HUES48 (cell line): ENCODE results near the gene CCNDBP1.
"Not testable (repeated sequence)": the region's sequence is repeated elsewhere in the genome, so short reads cannot be mapped to it uniquely, and the experiment has no call there.

Experiments used
- H3K27ac ChIP-seq: one replicate; pipeline ENCODE4 v1.7.0; 2013; ENCODE audit warnings: low read depth, low read length, inconsistent platforms
- H3K27me3 ChIP-seq: 2 replicates; pipeline ENCODE4 v1.6.1; 2013; ENCODE audit warnings: mild to moderate bottlenecking, low read length; ENCODE audit not compliant: control insufficient read depth, insufficient read depth
- H3K36me3 ChIP-seq: 2 replicates; pipeline ENCODE4 v1.6.1; 2013; ENCODE audit warnings: low read length; ENCODE audit not compliant: control insufficient read depth, insufficient read depth
- H3K4me1 ChIP-seq: 2 replicates; pipeline ENCODE4 v1.6.1; 2013; ENCODE audit warnings: mild to moderate bottlenecking, low read length; ENCODE audit not compliant: control insufficient read depth, insufficient read depth
- H3K4me3 ChIP-seq: 2 replicates; pipeline ENCODE4 v1.5.1; 2013; ENCODE audit warnings: mild to moderate bottlenecking, low read depth, low read length
- H3K9ac ChIP-seq: 2 replicates; pipeline ENCODE4 v1.6.1; 2013; ENCODE audit warnings: mild to moderate bottlenecking, low read depth, low read length, moderate library complexity
- H3K9me3 ChIP-seq: 2 replicates; pipeline ENCODE4 v1.6.1; 2013; ENCODE audit warnings: low read length; ENCODE audit not compliant: control insufficient read depth, insufficient read depth

The CCNDBP1 gene

DNA sequence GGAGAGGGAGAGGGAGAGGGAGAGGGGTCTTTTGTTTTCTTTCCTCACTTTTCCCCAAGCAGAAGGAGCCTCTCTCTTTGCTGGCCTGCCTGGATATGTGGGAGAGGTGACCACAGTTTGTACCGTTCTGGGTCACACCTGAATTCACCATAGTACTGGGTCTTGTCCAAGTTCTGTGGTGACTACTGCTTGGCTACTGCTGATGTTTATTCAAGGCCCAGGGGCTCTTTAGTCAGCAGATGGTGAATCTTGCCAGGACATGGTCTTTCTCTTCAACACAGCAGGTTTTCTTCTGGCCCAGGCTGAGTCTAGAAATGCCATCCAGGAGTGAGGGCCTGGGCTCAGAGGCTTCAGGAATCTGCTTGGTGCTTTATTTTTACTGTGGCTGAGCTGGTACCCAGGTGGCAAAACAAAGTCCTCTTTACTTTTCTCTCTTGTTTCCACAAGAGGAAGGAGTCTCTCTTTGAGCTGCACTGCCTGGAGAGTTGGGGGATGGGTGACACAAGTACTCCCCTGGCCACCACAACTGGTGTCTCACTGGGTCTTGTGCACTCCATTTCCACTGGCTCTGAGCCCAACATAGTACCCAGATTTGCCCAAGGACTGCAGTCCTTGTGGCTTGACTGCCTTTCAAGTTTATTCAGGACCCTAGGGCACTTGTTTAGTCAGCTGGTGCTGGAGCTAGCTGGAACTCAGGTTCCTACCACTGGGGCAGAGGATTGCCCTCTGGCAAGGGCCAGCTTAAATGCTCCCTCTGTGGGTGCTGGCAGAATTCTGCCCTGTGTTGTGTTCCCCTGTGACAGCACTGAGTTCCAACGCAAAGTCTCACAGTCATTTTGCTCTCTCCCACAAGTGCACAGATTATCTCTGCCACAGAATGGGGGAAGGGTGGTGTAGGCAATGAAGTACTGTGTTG is 16.8 kb upstream of the CCNDBP1 start:
- H3K4me1 ChIP-seq = no peaks in the 10 kb centered on the region
- H3K27ac ChIP-seq = no peak overlapping the region
- no peak overlapping the region for H3K4me3 ChIP-seq
- peaks cover 3% of the 10 kb centered on the region; the same call in 1 of the 2 replicates for H3K36me3 ChIP-seq
- no peaks in the 10 kb centered on the region for H3K27me3 ChIP-seq
- peaks cover 6% of the 10 kb centered on the region for H3K9me3 ChIP-seq
- no peak overlapping the region for H3K9ac ChIP-seq

DNA sequence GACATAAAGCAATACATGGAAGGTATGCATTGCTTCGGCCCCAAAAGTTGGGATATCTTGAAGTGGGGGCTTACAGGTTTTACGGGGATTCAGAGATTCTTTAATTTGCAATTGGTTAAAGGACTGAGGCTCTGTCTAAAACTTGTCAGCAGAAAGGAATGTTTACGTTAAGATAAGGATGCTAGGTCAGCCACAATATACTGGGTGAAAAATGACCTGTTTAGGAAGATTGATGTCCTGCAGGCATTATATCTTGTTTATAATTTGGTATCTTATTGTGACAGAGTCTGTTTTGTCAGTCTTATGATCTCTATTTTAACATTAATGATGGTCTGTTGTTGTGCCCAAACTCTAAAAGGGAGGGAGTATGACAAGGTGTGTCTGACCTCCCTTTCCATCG is 15.3 kb upstream of the CCNDBP1 start:
- H3K36me3 ChIP-seq = peaks cover 8% of the 10 kb centered on the region; the same call in 1 of the 2 replicates
- no peak overlapping the region for H3K9ac ChIP-seq
- H3K9me3 ChIP-seq = peaks cover 9% of the 10 kb centered on the region
- H3K4me1 ChIP-seq = no peaks in the 10 kb centered on the region
- no peak overlapping the region for H3K27ac ChIP-seq
- H3K27me3 ChIP-seq = no peaks in the 10 kb centered on the region
- H3K4me3 ChIP-seq = no peak overlapping the region

DNA sequence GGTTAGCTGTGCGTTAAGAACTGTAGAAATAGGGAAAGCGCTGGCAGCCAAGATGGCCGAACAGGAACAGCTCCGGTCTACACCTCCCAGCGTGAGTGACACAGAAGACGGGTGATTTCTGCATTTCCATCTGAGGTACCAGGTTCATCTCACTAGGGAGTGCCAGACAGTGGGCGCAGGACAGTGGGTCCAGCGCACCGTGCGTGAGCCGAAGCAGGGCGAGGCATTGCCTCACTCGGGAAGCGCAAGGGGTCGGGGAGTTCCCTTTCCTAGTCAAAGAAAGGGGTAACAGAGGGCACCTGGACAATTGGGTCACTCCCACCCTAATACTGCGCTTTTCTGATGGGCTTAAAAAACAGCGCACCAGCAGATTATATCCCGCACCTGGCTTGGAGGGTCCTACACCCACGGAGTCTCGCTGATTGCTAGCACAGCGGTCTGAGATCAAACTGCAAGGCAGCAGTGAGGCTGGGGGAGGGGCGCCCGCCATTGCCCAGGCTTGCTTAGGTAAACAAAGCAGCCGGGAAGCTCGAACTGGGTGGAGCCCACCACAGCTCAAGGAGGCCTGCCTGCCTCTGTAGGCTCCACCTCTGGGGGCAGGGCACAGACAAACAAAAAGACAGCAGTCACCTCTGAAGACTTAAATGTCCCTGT is 9.4 kb upstream of the CCNDBP1 start:
- H3K4me3 ChIP-seq, H3K27me3 ChIP-seq, H3K36me3 ChIP-seq, H3K9ac ChIP-seq, H3K27ac ChIP-seq, H3K4me1 ChIP-seq: not testable (repeated sequence)
- H3K9me3 ChIP-seq = peaks cover 16% of the 10 kb centered on the region

DNA sequence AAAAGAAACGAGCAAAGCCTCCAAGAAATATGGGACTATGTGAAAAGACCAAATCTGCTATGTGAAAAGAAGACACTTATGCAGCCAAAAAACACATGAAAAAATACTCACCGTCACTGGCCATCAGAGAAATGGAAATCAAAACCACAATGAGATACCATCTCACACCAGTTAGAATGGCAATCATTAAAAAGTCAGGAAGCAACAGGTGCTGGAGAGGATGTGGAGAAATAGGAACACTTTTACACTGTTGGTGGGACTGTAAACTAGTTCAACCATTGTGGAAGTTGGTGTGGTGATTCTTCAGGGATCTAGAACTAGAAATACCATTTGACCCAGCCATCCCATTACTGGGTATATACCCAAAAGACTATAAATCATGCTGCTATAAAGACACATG is 8.1 kb upstream of the CCNDBP1 start:
- not testable (repeated sequence) for H3K4me1 ChIP-seq, H3K36me3 ChIP-seq, H3K9ac ChIP-seq, H3K27ac ChIP-seq, H3K4me3 ChIP-seq, H3K27me3 ChIP-seq
- peaks cover 16% of the 10 kb centered on the region for H3K9me3 ChIP-seq

DNA sequence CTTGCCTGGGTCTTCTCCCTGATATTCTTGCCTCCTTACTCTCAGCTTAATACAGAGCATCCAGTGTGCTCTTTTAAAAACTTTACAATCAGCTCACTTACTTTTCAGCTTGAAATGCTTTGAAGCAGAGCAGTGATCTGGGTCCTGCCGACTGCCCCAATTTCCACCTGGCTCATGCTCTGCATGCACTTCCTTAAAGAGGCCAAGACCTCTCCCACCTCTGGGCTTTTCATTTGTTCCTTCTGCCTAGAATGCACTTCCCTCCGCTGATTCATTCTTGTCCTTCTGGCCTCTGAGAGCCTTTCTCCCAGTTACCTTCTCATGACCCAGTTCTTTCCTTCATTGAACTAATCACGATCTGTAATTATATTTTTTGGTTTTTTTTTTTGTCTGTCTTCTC is 1.9 kb upstream of the CCNDBP1 start:
- H3K4me1 ChIP-seq = peaks cover 10% of the 10 kb centered on the region
- no peaks in the 10 kb centered on the region for H3K9me3 ChIP-seq
- H3K27ac ChIP-seq = no peak overlapping the region
- no peak overlapping the region for H3K9ac ChIP-seq
- no peak overlapping the region for H3K4me3 ChIP-seq
- no peaks in the 10 kb centered on the region for H3K36me3 ChIP-seq
- H3K27me3 ChIP-seq = no peaks in the 10 kb centered on the region

DNA sequence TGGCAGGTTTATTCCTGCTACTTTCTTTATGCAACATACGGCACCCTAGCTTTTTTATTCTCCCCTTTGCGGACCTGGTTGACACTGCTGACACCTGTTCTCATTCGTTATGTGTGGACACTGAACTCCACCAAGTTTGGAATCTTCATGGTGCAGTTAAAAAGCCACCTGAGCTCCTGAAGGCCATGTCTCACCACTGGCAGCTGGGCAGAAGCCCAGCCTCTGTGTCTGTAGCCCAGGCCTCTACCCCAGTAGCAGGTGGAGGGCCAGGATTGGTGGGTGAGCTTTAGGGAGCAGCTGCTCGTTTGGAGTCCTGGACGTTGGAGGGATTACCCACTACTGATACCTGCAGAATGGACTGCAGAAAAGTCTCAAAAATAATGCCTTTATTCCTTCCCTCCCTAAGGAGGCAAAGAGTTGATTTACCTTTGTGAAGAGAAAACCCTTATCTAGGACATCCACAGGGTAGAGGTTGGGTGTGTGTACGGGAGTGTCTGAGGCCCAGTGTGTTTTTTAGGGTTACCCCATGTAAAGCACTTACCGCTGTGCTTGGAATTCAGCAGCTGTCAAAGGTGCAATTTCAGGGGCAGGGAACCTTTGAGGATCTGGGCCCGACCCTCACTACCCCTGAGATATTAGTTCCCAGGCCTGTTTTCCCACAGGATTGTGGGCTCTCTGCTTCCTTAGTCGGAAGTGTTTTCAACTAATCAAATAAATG is 637 bp upstream of the CCNDBP1 start:
- peak overlapping the region; percentile 91 for H3K27ac ChIP-seq
- H3K9me3 ChIP-seq = no peaks in the 10 kb centered on the region
- peak overlapping the region; percentile 87 for H3K4me3 ChIP-seq
- no peaks in the 10 kb centered on the region for H3K27me3 ChIP-seq
- no peak overlapping the region for H3K9ac ChIP-seq
- H3K36me3 ChIP-seq = peaks cover 6% of the 10 kb centered on the region; the same call in 1 of the 2 replicates
- H3K4me1 ChIP-seq = peaks cover 10% of the 10 kb centered on the region

DNA sequence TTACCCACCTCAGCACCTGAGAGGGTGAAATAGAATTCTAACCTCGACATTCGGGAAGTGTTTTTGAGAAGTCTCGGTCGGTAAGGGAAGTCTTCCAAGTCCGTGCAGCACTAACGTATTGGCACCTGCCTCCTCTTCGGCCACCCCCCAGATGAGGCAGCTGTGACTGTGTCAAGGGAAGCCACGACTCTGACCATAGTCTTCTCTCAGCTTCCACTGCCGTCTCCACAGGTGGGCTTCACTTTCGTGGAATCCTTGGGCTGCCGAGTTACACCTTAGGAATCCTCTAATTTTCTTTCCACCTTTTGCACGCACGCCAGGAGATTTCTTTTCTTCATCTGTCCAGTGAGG is 775 bp downstream of the CCNDBP1 start:
- H3K4me3 ChIP-seq = peak overlapping the region; percentile 87
- no peak overlapping the region for H3K27ac ChIP-seq
- H3K4me1 ChIP-seq = peaks cover 10% of the 10 kb centered on the region
- H3K9ac ChIP-seq = peak overlapping the region; percentile 55
- H3K27me3 ChIP-seq = no peaks in the 10 kb centered on the region
- H3K9me3 ChIP-seq = no peaks in the 10 kb centered on the region
- H3K36me3 ChIP-seq = peaks cover 20% of the 10 kb centered on the region

DNA sequence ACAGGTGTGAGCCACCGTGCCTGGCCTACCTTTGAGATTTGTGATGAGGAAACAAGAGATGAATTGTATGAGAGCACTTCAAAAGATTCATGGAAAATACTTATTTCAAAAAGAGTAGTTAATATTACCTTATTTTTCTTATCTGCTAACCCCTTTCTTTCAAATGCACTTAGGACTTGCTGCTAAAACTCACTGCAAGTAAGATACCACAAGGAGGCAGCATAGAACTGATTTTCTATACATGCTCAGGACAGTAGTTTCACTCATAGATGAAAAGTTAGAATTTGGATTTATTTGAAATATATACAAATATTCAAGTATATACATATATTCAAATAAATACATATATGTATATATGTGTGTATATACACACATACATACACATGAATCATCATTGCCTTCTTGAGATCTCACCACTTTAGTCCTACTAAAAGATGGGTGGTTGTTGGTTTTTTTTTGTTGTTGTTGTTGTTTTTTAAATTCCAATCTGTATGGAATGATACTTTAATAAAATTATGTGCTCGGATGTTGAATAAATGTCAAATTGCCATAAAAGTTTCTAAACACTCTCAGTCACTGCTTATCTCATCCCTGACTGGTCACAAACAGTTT is 2.4 kb downstream of the CCNDBP1 start:
- H3K4me3 ChIP-seq = no peak overlapping the region
- no peak overlapping the region for H3K9ac ChIP-seq
- H3K27ac ChIP-seq = no peak overlapping the region
- H3K4me1 ChIP-seq = peaks cover 10% of the 10 kb centered on the region
- H3K9me3 ChIP-seq = no peaks in the 10 kb centered on the region
- H3K36me3 ChIP-seq = peaks cover 36% of the 10 kb centered on the region
- H3K27me3 ChIP-seq = no peaks in the 10 kb centered on the region

DNA sequence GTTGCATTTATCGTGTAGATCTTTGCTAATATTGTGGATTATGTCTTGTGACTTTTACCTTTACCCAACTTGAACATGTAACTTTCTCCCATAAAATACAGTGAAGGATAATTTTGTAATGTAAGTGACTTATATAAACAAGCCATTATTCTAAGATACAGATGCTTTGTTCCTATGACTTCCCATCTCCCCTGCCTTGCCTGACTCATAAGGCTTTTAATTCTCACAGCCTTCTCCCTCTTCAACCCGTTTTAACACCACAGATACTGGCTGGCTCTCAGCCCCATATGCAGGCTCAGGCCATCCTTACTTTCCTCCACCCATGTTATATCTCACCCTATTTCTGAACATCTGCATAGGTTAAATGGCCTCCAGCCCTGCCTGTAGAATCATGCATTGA is 4.1 kb downstream of the CCNDBP1 start:
- no peak overlapping the region for H3K4me3 ChIP-seq

DNA sequence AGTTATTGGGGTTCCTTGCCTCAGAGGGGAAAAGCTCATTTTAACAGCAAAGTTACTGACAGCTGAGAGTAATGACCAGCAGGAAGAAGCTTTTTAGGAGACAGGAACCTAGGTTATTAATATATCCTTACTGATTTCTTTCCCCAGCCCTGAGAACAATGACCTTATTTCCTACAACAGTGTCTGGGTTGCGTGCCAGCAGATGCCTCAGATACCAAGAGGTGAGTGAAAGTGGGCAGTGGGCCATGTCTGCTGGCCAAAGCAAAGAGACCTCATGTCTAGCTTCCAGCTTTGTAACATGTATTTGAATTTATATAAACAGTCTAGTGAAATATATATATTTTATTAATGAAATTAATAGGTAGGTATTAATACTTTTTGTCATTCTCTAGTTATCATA is 5.0 kb downstream of the CCNDBP1 start:
- Histone ChIP-seq H3K9me3 (no peaks in the 10 kb centered on the region), H3K4me1 (0 out of 2 replicates have a peak, but pooled peaks cover 4% of the 10 kb centered on the region), H3K9ac (no peak overlapping the region), H3K27me3 (no peaks in the 10 kb centered on the region), H3K27ac (no peak overlapping the region), H3K4me3 (no peak overlapping the region), H3K36me3 (peaks cover 50% of the 10 kb centered on the region)

More for the DNA sequence above, 4.1 kb downstream of the CCNDBP1 start:
- H3K27me3 ChIP-seq = no peaks in the 10 kb centered on the region
- no peaks in the 10 kb centered on the region for H3K9me3 ChIP-seq
- peaks cover 42% of the 10 kb centered on the region for H3K36me3 ChIP-seq
- no peak overlapping the region for H3K27ac ChIP-seq
- no peak overlapping the region for H3K9ac ChIP-seq
- peaks cover 10% of the 10 kb centered on the region for H3K4me1 ChIP-seq
